NCI-H146 treated with DMSO at 0.1 percent for 48 hours (cell line): ENCODE measurements around the gene ZNF331.

Source experiments
- DNase-seq: peaks from one replicate; lab custom pipeline; 2025; ENCODE audit not compliant: unreplicated experiment; lab: John Stamatoyannopoulos, UW

Gene ZNF331

GRCh38 chr19:53626486-53626885 lies 88.5 kb downstream of the ZNF331 start:
- no peak for DNase-seq

- no peak for DNase-seq
Observed at GRCh38 chr19:53626976-53627375, 89.0 kb downstream of the ZNF331 start.
